GM10266 (cell line): Measurements from ENCODE around the gene KLHDC1.
"Not testable (repeated sequence)": the region's sequence is repeated elsewhere in the genome, so short reads cannot be mapped to it uniquely, and the experiment has no call there.

Experiments
- DNase-seq: peaks from one replicate; pipeline ENCODE4 v3.0.0; 2012; ENCODE audit errors: extremely low spot score
- CTCF ChIP-seq: IDR thresholded peaks from 2 replicates; pipeline ENCODE4 v1.5.1; 2012; ENCODE audit warnings: mild to moderate bottlenecking, low read depth; ENCODE audit not compliant: control insufficient read depth, insufficient read depth; ENCODE audit errors: missing control alignments

Gene KLHDC1

GRCh38 chr14:49768301-49769121 lies 75.6 kb downstream of the KLHDC1 start:
- DNase-seq: peak; percentile 72
- TF ChIP-seq CTCF: no peak

GRCh38 chr14:49769171-49769570 lies 76.3 kb downstream of the KLHDC1 start:
- TF ChIP-seq CTCF: no peak

GRCh38 chr14:49769581-49770211 lies 76.8 kb downstream of the KLHDC1 start:
- DNase-seq: no peak
- TF ChIP-seq CTCF: no peak

More at GRCh38 chr14:49769171-49769570, 76.3 kb downstream of the KLHDC1 start:
- DNase-seq: no peak

GRCh38 chr14:49770212-49770817 lies 77.4 kb downstream of the KLHDC1 start:
- no peak for TF ChIP-seq CTCF
- DNase-seq: no peak

- not testable (repeated sequence) for DNase-seq
These were observed 78.8 kb downstream of the KLHDC1 start for GRCh38 chr14:49771691-49772090.

- no peak for TF ChIP-seq CTCF
- no peak for DNase-seq
These were observed 81.2 kb downstream of the KLHDC1 start for GRCh38 chr14:49774106-49774505.

- no peak for TF ChIP-seq CTCF
- DNase-seq: no peak
These were observed 85.5 kb downstream of the KLHDC1 start for GRCh38 chr14:49778421-49778820.

- not testable (repeated sequence) for DNase-seq
These were observed 88.1 kb downstream of the KLHDC1 start for GRCh38 chr14:49781040-49781439.
